NCI-H82 treated with DMSO at 0.1 percent for 48 hours (cell line): ENCODE measurements around the gene LIN28B.

Experiments
- DNase-seq: peaks from one replicate; lab custom pipeline; 2025; ENCODE audit not compliant: unreplicated experiment; lab: John Stamatoyannopoulos, UW

LIN28B gene

GRCh38 chr6:105108631-105109262 lies 151.8 kb downstream of the LIN28B start:
- DNase-seq: no peak

GRCh38 chr6:105109955-105110895 lies 153.3 kb downstream of the LIN28B start:
- DNase-seq: no peak

GRCh38 chr6:105111105-105111504 lies 154.2 kb downstream of the LIN28B start:
- no peak for DNase-seq

- DNase-seq: no peak
These were observed 155.0 kb downstream of the LIN28B start for GRCh38 chr6:105111871-105112270.

- DNase-seq: no peak
These were observed 155.7 kb downstream of the LIN28B start for GRCh38 chr6:105112577-105112976.

GRCh38 chr6:105113422-105113821 lies 156.5 kb downstream of the LIN28B start:
- no peak for DNase-seq

- DNase-seq: no peak
These were observed 159.2 kb downstream of the LIN28B start for GRCh38 chr6:105116150-105116549.

GRCh38 chr6:105120570-105120969 lies 163.7 kb downstream of the LIN28B start:
- DNase-seq: no peak

GRCh38 chr6:105121981-105122380 lies 165.1 kb downstream of the LIN28B start:
- no peak for DNase-seq

GRCh38 chr6:105122717-105123116 lies 165.8 kb downstream of the LIN28B start:
- DNase-seq: no peak
